K562 (cell line): Measurements from ENCODE around the gene SYT1. TPM values are rescaled to one million over a fixed set of nuclear protein-coding genes. Genes with fewer than 3 reads are reported as not detected.

Source experiments
- ATAC-seq: fragments of 200-7000 bp; cut with Tn5 transposase; 3 replicates; pipeline ENCODE4 v1.9.1; 2020; ENCODE audit warnings: moderate library complexity
- BruUV-seq: library from RNA; stranded (reverse); fragments of 400-500 nt; replicated peaks from 2 replicates; lab custom pipeline; 2021; lab: Mats Ljungman, UMichigan
- CTCF ChIA-PET: fragments of 300-600 bp; formaldehyde crosslinking; extraction: SDS; loops from one replicate; lab custom pipeline; 2021; ENCODE audit warnings: low intra/inter-chr PET ratio; lab: Yijun Ruan, JAX
- POLR2A ChIA-PET: fragments of 300-600, 350-650 bp; sonication (Branson Sonifier 250); formaldehyde crosslinking; extraction: SDS; loops from one replicate; lab custom pipeline; 2021; ENCODE audit warnings: antibody characterized with exemption, inconsistent platforms; lab: Yijun Ruan, JAX
- DNase-seq, 4 experiments: peaks; one replicate each; pipeline versions ENCODE4 v3.0.0 to v3.0.0-alpha.2; 2011 to 2018; ENCODE audit warnings: low spot score in 3 of 4, mixed read lengths in 3 of 4; ENCODE audit errors: extremely low read depth in 1 of 4
- FAIRE-seq: peaks from 2 replicates; lab custom pipeline; 2011; peaks lifted over from hg19 to GRCh38; lab: Jason Lieb, UNC
- H2AFZ ChIP-seq: 2 replicates; pipeline ENCODE4 v1.6.0; 2011; ENCODE audit warnings: low read depth, low read length, control low read depth, inconsistent platforms
- H3K27ac ChIP-seq: fragments of 200-600 bp; 3 replicates; pipeline ENCODE4 v1.8.0; 2011; ENCODE audit warnings: low read depth, mild to moderate bottlenecking, control low read depth, inconsistent platforms, low read length, moderate library complexity, mixed read lengths; ENCODE audit errors: extremely low read depth
- H3K27me3 ChIP-seq, 2 experiments: fragments of 300-600 bp in 1 of 2; 2 replicates in 1 of 2; 3 replicates in 1 of 2; pipeline versions ENCODE4 v1.6.0 to v1.8.0; 2011; ENCODE audit warnings: inconsistent platforms in 2 of 2, low read length in 2 of 2, mild to moderate bottlenecking in 1 of 2, mixed read lengths in 1 of 2, moderate library complexity in 1 of 2; ENCODE audit not compliant: control insufficient read depth in 2 of 2, insufficient read depth in 2 of 2
- H3K36me3 ChIP-seq: fragments of 300-600 bp; 3 replicates; pipeline ENCODE4 v1.8.0; 2011; ENCODE audit warnings: mild to moderate bottlenecking, low read length, inconsistent platforms; ENCODE audit not compliant: control insufficient read depth, insufficient read depth
- H3K4me1 ChIP-seq, 2 experiments: fragments of 200-600 bp in 1 of 2; replicated peaks in 1 of 2; 2 replicates in 1 of 2; 3 replicates in 1 of 2; pipeline versions ENCODE4 v1.5.1 to v1.8.0; 2011; ENCODE audit warnings: inconsistent platforms in 2 of 2, low read length in 2 of 2, mild to moderate bottlenecking in 1 of 2, mixed read lengths in 1 of 2, moderate library complexity in 1 of 2; ENCODE audit not compliant: control insufficient read depth in 2 of 2, insufficient read depth in 2 of 2
- H3K4me2 ChIP-seq: 2 replicates; pipeline ENCODE4 v1.6.1; 2011; ENCODE audit warnings: low read length, control low read depth, inconsistent platforms, mixed read lengths; ENCODE audit not compliant: insufficient read depth
- H3K4me3 ChIP-seq: fragments of 200-600 bp; sonication (generic), shearing (Covaris generic); 2 replicates; pipeline ENCODE4 v1.5.1; 2016; ENCODE audit warnings: control low read depth, inconsistent platforms
- H3K79me2 ChIP-seq: fragments of 200-600 bp; 3 replicates; pipeline ENCODE4 v1.8.0; 2011; ENCODE audit warnings: low read length, inconsistent platforms; ENCODE audit not compliant: control insufficient read depth, insufficient read depth
- H3K9ac ChIP-seq, 2 experiments: 2 replicates each; pipeline versions ENCODE4 v1.6.0 to v1.6.1; 2011; ENCODE audit warnings: low read depth in 2 of 2, low read length in 2 of 2, control low read depth in 1 of 2, inconsistent platforms in 1 of 2, mild to moderate bottlenecking in 1 of 2, mixed read lengths in 1 of 2; ENCODE audit not compliant: insufficient read depth in 1 of 2
- H3K9me1 ChIP-seq: one replicate; pipeline ENCODE4 v1.6.0; 2011; ENCODE audit warnings: inconsistent platforms, mild to moderate bottlenecking, low read length, moderate library complexity; ENCODE audit not compliant: control insufficient read depth, insufficient read depth
- H3K9me3 ChIP-seq: replicated peaks from 2 replicates; pipeline ENCODE4 v1.5.1; 2011; ENCODE audit warnings: low read depth, low read length, inconsistent platforms; ENCODE audit not compliant: control insufficient read depth, insufficient read depth
- H4K20me1 ChIP-seq: replicated peaks from 2 replicates; pipeline ENCODE4 v1.6.1; 2011; ENCODE audit warnings: low read length, inconsistent platforms, mixed read lengths; ENCODE audit not compliant: control insufficient read depth, insufficient read depth
- KDM2B ChIP-seq: fragments of 250-450 bp; sonication (Bioruptor Pico); IDR thresholded peaks from 2 replicates; pipeline ENCODE4 v1.8.0; 2021; ENCODE audit warnings: mild to moderate bottlenecking, moderate library complexity
- SAFB2 ChIP-seq: fragments of 200-400 bp; formaldehyde crosslinking; IDR thresholded peaks from 2 replicates; pipeline ENCODE4 v1.6.1; 2018; ENCODE audit warnings: borderline replicate concordance, low read length, low read depth, moderate library complexity; ENCODE audit not compliant: severe bottlenecking
- ZNF41 ChIP-seq: fragments of 250-450 bp; sonication (Bioruptor Pico); conservative IDR thresholded peaks from 2 replicates; pipeline ENCODE4 v1.4.0; 2020; ENCODE audit warnings: mild to moderate bottlenecking
- WGBS: fragments of 100-300 bp; shearing (Covaris generic); methylation state at CpG from one replicate; pipeline ENCODE4 v1.1.6; 2016; ENCODE audit warnings: low coverage, mixed read lengths; ENCODE audit not compliant: insufficient coverage; ENCODE audit errors: missing lambda C conversion rate; 5-methylcytosine and 5-hydroxymethylcytosine counted together
- in situ Hi-C: fragments of 300-500 bp; cut with MboI; formaldehyde crosslinking; loops from 4 replicates; pipeline ENCODE4 v1.15.0; 2018; ENCODE audit warnings: inconsistent platforms, mixed read lengths
- intact Hi-C: fragments of 100-400 bp; cut with micrococcal nuclease; formaldehyde crosslinking; loops from 2 replicates; pipeline ENCODE4 v1.14.2; 2022
- polyA plus RNA-seq, 8 experiments: library from polyadenylated mRNA; depleted of rRNA in 4 of 8; stranded (reverse) in 5 of 8; unstranded in 3 of 8; fragments of >200 nt; fragmentation: Nextera tagmentation in 2 of 8; fragmentation: Illumina TruSeq in 1 of 8; extraction: Ambion mirVana in 2 of 8; extraction: Trizol in 1 of 8; gene quantifications; 2 replicates each; pipeline versions ENCODE4 v1.2.1 to v1.2.3, GENCODE V29; 2011 to 2014; ENCODE audit warnings: inconsistent platforms in 1 of 8, missing spikeins in 1 of 8
- total RNA-seq, 7 experiments: library from RNA; depleted of rRNA in 6 of 7; stranded (reverse); fragments of >200 nt in 6 of 7; fragmentation: Illumina TruSeq in 2 of 7; extraction: Trizol in 2 of 7; gene quantifications; 2 replicates each; pipeline versions ENCODE4 v1.2.1 to v1.2.3, GENCODE V29; 2011 to 2021; ENCODE audit warnings: low replicate concordance in 1 of 7
- TF ChIP-seq, protein P1 (sequence below), 2 experiments: fragments of 200-800 bp in 1 of 2; sonication (Bioruptor generic) in 1 of 2; sonication (generic) in 1 of 2; formaldehyde crosslinking in 1 of 2; IDR thresholded peaks in 1 of 2; conservative IDR thresholded peaks in 1 of 2; 2 replicates each; pipeline versions ENCODE4 v1.5.0 to v1.6.1; 2016 to 2020; ENCODE audit warnings: missing compliant biosample characterization in 1 of 2, missing genetic modification characterization in 1 of 2, missing genetic modification reagents in 1 of 2
- TF ChIP-seq, protein P2 (sequence below): fragments of 250-450 bp; sonication (Bioruptor Pico); IDR thresholded peaks from 2 replicates; pipeline ENCODE4 v1.8.0; 2021; ENCODE audit warnings: mild to moderate bottlenecking, moderate library complexity
- TF ChIP-seq, protein P3 (sequence below): fragments of 250-450 bp; sonication (Bioruptor Pico); IDR thresholded peaks from 2 replicates; pipeline ENCODE4 v1.8.0; 2022; ENCODE audit warnings: inconsistent platforms, mild to moderate bottlenecking, moderate library complexity, borderline replicate concordance
- TF ChIP-seq, protein P4 (sequence below): IDR thresholded peaks from 2 replicates; pipeline ENCODE4 v1.6.1; 2016; ENCODE audit warnings: missing genetic modification characterization, missing compliant biosample characterization

The SYT1 gene
- total and polyA plus RNA-seq, 9 of the 15 experiments (the other 6 are each of a cell fraction or from before 2014, with no cell fraction given), result 0.03 to 0.13 (median 0.07) TPM; not detected in 4

DNA sequence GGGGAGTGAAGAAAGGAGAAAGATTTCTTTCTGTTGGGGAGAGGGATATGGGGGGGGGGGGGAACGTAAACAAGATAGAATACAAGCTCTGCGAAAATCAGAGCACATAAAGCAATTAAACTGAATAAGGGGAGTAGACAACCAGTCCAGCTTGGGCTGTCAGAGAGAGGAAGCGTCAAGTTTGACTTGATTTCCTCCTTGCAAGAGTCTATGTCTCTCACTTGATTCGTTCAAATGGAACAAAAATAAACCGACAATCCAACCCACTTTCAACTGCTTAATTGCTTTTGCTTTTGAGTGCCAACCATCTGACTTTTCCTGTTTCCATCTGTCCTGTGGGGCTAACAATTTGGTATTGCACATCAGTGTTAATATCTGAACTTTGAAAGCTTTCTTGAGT lies 942 bp downstream of the SYT1 start:
- Histone ChIP-seq H3K36me3 (no peaks in the 10 kb centered on the region), H3K9me3 (no peaks in the 10 kb centered on the region), H3K4me2 (no peak overlapping the region), H3K4me1 (no peaks in the 10 kb centered on the region), H2AFZ (no peak overlapping the region), H3K9ac (no peak overlapping the region), H3K27me3 (no peaks in the 10 kb centered on the region), H3K9me1 (no peaks in the 10 kb centered on the region), H4K20me1 (no peaks in the 10 kb centered on the region), H3K79me2 (no peaks in the 10 kb centered on the region), H3K27ac (no peak overlapping the region), H3K4me3 (no peak overlapping the region)
- CTCF ChIA-PET, result no interaction called here
- in situ Hi-C loops, result no loop called here
- no TSS peak for BruUV-seq
- intact Hi-C loops, result no loop called here
- DNase-seq (no peak), FAIRE-seq (no peak), ATAC-seq (no peak)
- POLR2A ChIA-PET, result no interaction called here
- WGBS, result 0% methylated on average over 4 of the region's 5 CpGs
- TF ChIP-seq, protein P1, sequence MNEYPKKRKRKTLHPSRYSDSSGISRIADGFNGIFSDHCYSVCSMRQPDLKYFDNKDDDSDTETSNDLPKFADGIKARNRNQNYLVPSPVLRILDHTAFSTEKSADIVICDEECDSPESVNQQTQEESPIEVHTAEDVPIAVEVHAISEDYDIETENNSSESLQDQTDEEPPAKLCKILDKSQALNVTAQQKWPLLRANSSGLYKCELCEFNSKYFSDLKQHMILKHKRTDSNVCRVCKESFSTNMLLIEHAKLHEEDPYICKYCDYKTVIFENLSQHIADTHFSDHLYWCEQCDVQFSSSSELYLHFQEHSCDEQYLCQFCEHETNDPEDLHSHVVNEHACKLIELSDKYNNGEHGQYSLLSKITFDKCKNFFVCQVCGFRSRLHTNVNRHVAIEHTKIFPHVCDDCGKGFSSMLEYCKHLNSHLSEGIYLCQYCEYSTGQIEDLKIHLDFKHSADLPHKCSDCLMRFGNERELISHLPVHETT (CRISPR knock-in tag; conservative IDR thresholded peaks at IDR 0.05 in 1 of 2, IDR thresholded peaks at IDR 0.05 in 1 of 2), result no peak
- TF ChIP-seq, protein P2, sequence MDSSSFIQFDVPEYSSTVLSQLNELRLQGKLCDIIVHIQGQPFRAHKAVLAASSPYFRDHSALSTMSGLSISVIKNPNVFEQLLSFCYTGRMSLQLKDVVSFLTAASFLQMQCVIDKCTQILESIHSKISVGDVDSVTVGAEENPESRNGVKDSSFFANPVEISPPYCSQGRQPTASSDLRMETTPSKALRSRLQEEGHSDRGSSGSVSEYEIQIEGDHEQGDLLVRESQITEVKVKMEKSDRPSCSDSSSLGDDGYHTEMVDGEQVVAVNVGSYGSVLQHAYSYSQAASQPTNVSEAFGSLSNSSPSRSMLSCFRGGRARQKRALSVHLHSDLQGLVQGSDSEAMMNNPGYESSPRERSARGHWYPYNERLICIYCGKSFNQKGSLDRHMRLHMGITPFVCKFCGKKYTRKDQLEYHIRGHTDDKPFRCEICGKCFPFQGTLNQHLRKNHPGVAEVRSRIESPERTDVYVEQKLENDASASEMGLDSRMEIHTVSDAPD (CRISPR knock-in tag), result no peak
- TF ChIP-seq ZNF41, result no peak
- TF ChIP-seq, protein P3, sequence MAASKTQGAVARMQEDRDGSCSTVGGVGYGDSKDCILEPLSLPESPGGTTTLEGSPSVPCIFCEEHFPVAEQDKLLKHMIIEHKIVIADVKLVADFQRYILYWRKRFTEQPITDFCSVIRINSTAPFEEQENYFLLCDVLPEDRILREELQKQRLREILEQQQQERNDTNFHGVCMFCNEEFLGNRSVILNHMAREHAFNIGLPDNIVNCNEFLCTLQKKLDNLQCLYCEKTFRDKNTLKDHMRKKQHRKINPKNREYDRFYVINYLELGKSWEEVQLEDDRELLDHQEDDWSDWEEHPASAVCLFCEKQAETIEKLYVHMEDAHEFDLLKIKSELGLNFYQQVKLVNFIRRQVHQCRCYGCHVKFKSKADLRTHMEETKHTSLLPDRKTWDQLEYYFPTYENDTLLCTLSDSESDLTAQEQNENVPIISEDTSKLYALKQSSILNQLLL, result no peak
- TF ChIP-seq KDM2B (CRISPR knock-in tag), result no peak
- no peak for TF ChIP-seq SAFB2
- TF ChIP-seq, protein P4, sequence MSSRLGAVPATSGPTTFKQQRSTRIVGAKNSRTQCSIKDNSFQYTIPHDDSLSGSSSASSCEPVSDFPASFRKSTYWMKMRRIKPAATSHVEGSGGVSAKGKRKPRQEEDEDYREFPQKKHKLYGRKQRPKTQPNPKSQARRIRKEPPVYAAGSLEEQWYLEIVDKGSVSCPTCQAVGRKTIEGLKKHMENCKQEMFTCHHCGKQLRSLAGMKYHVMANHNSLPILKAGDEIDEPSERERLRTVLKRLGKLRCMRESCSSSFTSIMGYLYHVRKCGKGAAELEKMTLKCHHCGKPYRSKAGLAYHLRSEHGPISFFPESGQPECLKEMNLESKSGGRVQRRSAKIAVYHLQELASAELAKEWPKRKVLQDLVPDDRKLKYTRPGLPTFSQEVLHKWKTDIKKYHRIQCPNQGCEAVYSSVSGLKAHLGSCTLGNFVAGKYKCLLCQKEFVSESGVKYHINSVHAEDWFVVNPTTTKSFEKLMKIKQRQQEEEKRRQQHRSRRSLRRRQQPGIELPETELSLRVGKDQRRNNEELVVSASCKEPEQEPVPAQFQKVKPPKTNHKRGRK (tag), result no peak
